ENCODE data around the gene SYNGR2. TPM values are rescaled to one million over a fixed set of nuclear protein-coding genes. Genes with fewer than 3 reads are reported as not detected.
A peak's percentile ranks its signal among the peaks of the same experiment; 100 is the strongest.

SYNGR2 gene
- 19.5 and 21.1 TPM in 2 replicates for total RNA-seq (2014; rRNA removed; shearing (Covaris generic))

- H3K27me3 ChIP-seq = no peaks in the 10 kb centered on the region
- no peaks in the 10 kb centered on the region; the same call in 1 of the 2 replicates for H3K36me3 ChIP-seq
- H3K9me3 ChIP-seq (replicated peaks) = no peaks in the 10 kb centered on the region
- DNase-seq = peak; percentile 87 to 91
- H3K27ac ChIP-seq = no peak within 1 kb of the TSS
- H3K4me3 ChIP-seq = peak within 1 kb of the TSS; percentile 63
- H3K4me1 ChIP-seq = peaks cover 6% of the 10 kb centered on the region; the same call in 1 of the 2 replicates
Measured at GRCh38 chr17:78168242-78168902, at the start of gene SYNGR2. TSS of gene SYNGR2 (plus strand) at chr17:78168581. CDS start at chr17:78168617, 36 bp downstream.

GRCh38 chr17:78118801-78119241 is 49.6 kb upstream of the SYNGR2 start:
- H3K36me3 ChIP-seq = peaks cover 6% of the 10 kb centered on the region; the same call in 1 of the 2 replicates
- no peak overlapping the region for H3K4me3 ChIP-seq
- no peaks in the 10 kb centered on the region for H3K9me3 ChIP-seq (replicated peaks)
- no peak overlapping the region for H3K27ac ChIP-seq
- H3K4me1 ChIP-seq = no peaks in the 10 kb centered on the region
- no peak for DNase-seq
- no peaks in the 10 kb centered on the region for H3K27me3 ChIP-seq

GRCh38 chr17:78120537-78120936 is 47.8 kb upstream of the SYNGR2 start:
- Histone ChIP-seq H3K36me3 (peaks cover 6% of the 10 kb centered on the region; the same call in 1 of the 2 replicates), H3K4me1 (peaks cover 3% of the 10 kb centered on the region)
- DNase-seq = no peak

GRCh38 chr17:78120971-78121800 is 47.2 kb upstream of the SYNGR2 start:
- peaks cover 10% of the 10 kb centered on the region for H3K4me1 ChIP-seq
- H3K36me3 ChIP-seq = peaks cover 6% of the 10 kb centered on the region; the same call in 1 of the 2 replicates
- H3K27me3 ChIP-seq = no peaks in the 10 kb centered on the region
- no peak for DNase-seq
- H3K4me3 ChIP-seq = no peak overlapping the region
- no peak overlapping the region for H3K27ac ChIP-seq
- no peaks in the 10 kb centered on the region for H3K9me3 ChIP-seq (replicated peaks)

More at GRCh38 chr17:78120537-78120936, 47.8 kb upstream of the SYNGR2 start:
- Histone ChIP-seq H3K4me3 (no peak overlapping the region), H3K27ac (no peak overlapping the region), H3K9me3 (replicated peaks) (no peaks in the 10 kb centered on the region), H3K27me3 (no peaks in the 10 kb centered on the region)

- Histone ChIP-seq H3K4me3 (no peak overlapping the region), H3K9me3 (replicated peaks) (no peaks in the 10 kb centered on the region), H3K4me1 (peaks cover 16% of the 10 kb centered on the region), H3K27ac (no peak overlapping the region), H3K27me3 (no peaks in the 10 kb centered on the region), H3K36me3 (peaks cover 6% of the 10 kb centered on the region; the same call in 1 of the 2 replicates)
- DNase-seq = no peak
Measured at GRCh38 chr17:78121801-78122215, 46.6 kb upstream of the SYNGR2 start.

- Histone ChIP-seq H3K27me3 (no peaks in the 10 kb centered on the region), H3K4me1 (peaks cover 21% of the 10 kb centered on the region), H3K9me3 (replicated peaks) (no peaks in the 10 kb centered on the region), H3K36me3 (peaks cover 6% of the 10 kb centered on the region; the same call in 1 of the 2 replicates), H3K4me3 (no peak overlapping the region), H3K27ac (no peak overlapping the region)
- no peak for DNase-seq
Measured at GRCh38 chr17:78122216-78122930, 46.0 kb upstream of the SYNGR2 start.

- H3K36me3 ChIP-seq = peaks cover 6% of the 10 kb centered on the region; the same call in 1 of the 2 replicates
- H3K27ac ChIP-seq = no peak overlapping the region
- DNase-seq = no peak
- H3K4me1 ChIP-seq = peaks cover 21% of the 10 kb centered on the region
- H3K4me3 ChIP-seq = no peak overlapping the region
- no peaks in the 10 kb centered on the region for H3K27me3 ChIP-seq
- H3K9me3 ChIP-seq (replicated peaks) = no peaks in the 10 kb centered on the region
Measured at GRCh38 chr17:78122931-78123249, 45.5 kb upstream of the SYNGR2 start.

- Histone ChIP-seq H3K4me1 (peaks cover 21% of the 10 kb centered on the region), H3K27ac (no peak overlapping the region), H3K27me3 (no peaks in the 10 kb centered on the region), H3K36me3 (peaks cover 6% of the 10 kb centered on the region; the same call in 1 of the 2 replicates), H3K9me3 (replicated peaks) (no peaks in the 10 kb centered on the region), H3K4me3 (no peak overlapping the region)
- no peak for DNase-seq
Measured at GRCh38 chr17:78123258-78123929, 45.0 kb upstream of the SYNGR2 start.

GRCh38 chr17:78124081-78124835 is 44.1 kb upstream of the SYNGR2 start:
- Histone ChIP-seq H3K9me3 (replicated peaks) (no peaks in the 10 kb centered on the region), H3K27me3 (no peaks in the 10 kb centered on the region), H3K4me3 (no peak overlapping the region), H3K36me3 (peaks cover 6% of the 10 kb centered on the region; the same call in 1 of the 2 replicates), H3K27ac (no peak overlapping the region), H3K4me1 (peaks cover 23% of the 10 kb centered on the region)
- no peak for DNase-seq

GRCh38 chr17:78124836-78125137 is 43.6 kb upstream of the SYNGR2 start:
- Histone ChIP-seq H3K9me3 (replicated peaks) (no peaks in the 10 kb centered on the region), H3K36me3 (peaks cover 6% of the 10 kb centered on the region; the same call in 1 of the 2 replicates), H3K4me3 (no peak overlapping the region), H3K4me1 (peaks cover 23% of the 10 kb centered on the region), H3K27me3 (no peaks in the 10 kb centered on the region), H3K27ac (no peak overlapping the region)
- DNase-seq = no peak

GRCh38 chr17:78125138-78125913 is 43.1 kb upstream of the SYNGR2 start:
- Histone ChIP-seq H3K4me1 (peaks cover 25% of the 10 kb centered on the region), H3K27me3 (no peaks in the 10 kb centered on the region), H3K4me3 (no peak overlapping the region; the same call in 1 of the 2 replicates), H3K9me3 (replicated peaks) (no peaks in the 10 kb centered on the region), H3K27ac (peak overlapping the region; percentile 24; the same call in 1 of the 2 replicates), H3K36me3 (peaks cover 6% of the 10 kb centered on the region; the same call in 1 of the 2 replicates)
- no peak for DNase-seq

- H3K4me3 ChIP-seq = no peak overlapping the region; the same call in 1 of the 2 replicates
- H3K27ac ChIP-seq = peak overlapping the region; percentile 24; the same call in 1 of the 2 replicates
- H3K27me3 ChIP-seq = no peaks in the 10 kb centered on the region
- peaks cover 6% of the 10 kb centered on the region; the same call in 1 of the 2 replicates for H3K36me3 ChIP-seq
- peaks cover 27% of the 10 kb centered on the region for H3K4me1 ChIP-seq
- no peaks in the 10 kb centered on the region for H3K9me3 ChIP-seq (replicated peaks)
- DNase-seq = peak; percentile 68 to 78
Measured at GRCh38 chr17:78125976-78126894, 42.1 kb upstream of the SYNGR2 start.
